Adrenal gland (tissue), 12 donors: ENCODE data around the gene NEU2. TPM values are rescaled to one million over a fixed set of nuclear protein-coding genes. Genes with fewer than 3 reads are reported as not detected.

ENCODE experiments used
- DNase-seq, 7 donors: peaks; one replicate each; pipeline ENCODE4 v3.0.0-alpha.2; 2019 to 2020
- H3K27ac ChIP-seq, 5 donors: fragments of 200-600 bp; sonication (generic) in 4 of 5; 1 replicate in 3 of 5; 2 replicates in 2 of 5; pipeline versions ENCODE4 v1.5.1 to v1.8.0; 2016 to 2020; ENCODE audit warnings: mild to moderate bottlenecking in 1 of 5
- H3K27me3 ChIP-seq: fragments of 200-600 bp; 2 replicates; pipeline ENCODE4 v1.8.0; 2021
- H3K36me3 ChIP-seq, 2 donors: fragments of 200-600 bp; replicated peaks in 1 of 2; 1 replicate in 1 of 2; 2 replicates in 1 of 2; pipeline versions ENCODE4 v1.5.1 to v1.8.0; 2018 to 2022
- H3K4me1 ChIP-seq, 2 donors: fragments of 200-600 bp; replicated peaks in 1 of 2; 1 replicate in 1 of 2; 2 replicates in 1 of 2; pipeline versions ENCODE4 v1.5.1 to v1.8.0; 2018 to 2021
- H3K4me3 ChIP-seq, 4 donors: fragments of 200-600 bp; sonication (generic) in 3 of 4; one replicate each; pipeline ENCODE4 v1.5.1; 2016 to 2018
- H3K9me3 ChIP-seq, 3 donors: fragments of 200-600 bp; sonication (generic) in 1 of 3; replicated peaks in 1 of 3; 1 replicate in 2 of 3; 2 replicates in 1 of 3; pipeline versions ENCODE4 v1.5.1 to v1.8.0; 2016 to 2021
- POLR2A ChIP-seq, 2 donors: fragments of 450-650 bp; IDR thresholded peaks; one replicate each; pipeline ENCODE4 v1.6.1; 2017; ENCODE audit warnings: antibody characterized with exemption in 2 of 2, mild to moderate bottlenecking in 2 of 2, moderate library complexity in 1 of 2
- WGBS, 4 donors: extraction: QIAGEN DNeasy Blood & Tissue Kit in 2 of 4; methylation state at CpG; one replicate each; pipeline versions ENCODE4 v1.1.5 to v1.1.7; 2013 to 2017; 5-methylcytosine and 5-hydroxymethylcytosine counted together
- intact Hi-C, 2 donors: fragments of 100-400 bp; cut with DNase I; formaldehyde crosslinking; loops; one replicate each; pipeline versions ENCODE4 v1.14.1 to v1.15.0; 2022 to 2023
- polyA plus RNA-seq, 3 donors: library from polyadenylated mRNA; stranded (reverse); fragments of 200-250 nt in 2 of 3; fragments of 350-450 nt in 1 of 3; fragmentation: Illumina TruSeq in 1 of 3; extraction: RNeasy Lipid Tissue Mini Kit (QIAGEN cat#74804) in 1 of 3; gene quantifications; one replicate each; pipeline ENCODE4 v1.2.3, GENCODE V29; 2013 to 2014
- total RNA-seq, 9 donors: library from RNA; depleted of rRNA in 4 of 9; stranded (reverse); fragments of >200 nt in 4 of 9; fragments of 120-200 nt in 1 of 9; fragmentation: NEBNext Ultra II Directional in 1 of 9; extraction: Animal tissue kit (Norgen Biotek cat#: 25700) in 1 of 9; gene quantifications; one replicate each; pipeline versions ENCODE4 v1.1.0 to v1.2.4, GENCODE V29; 2013 to 2023
- TF ChIP-seq, protein P1 (sequence below), 6 experiments: fragments of 450-650 bp in 4 of 6; fragments of 200-600 bp in 2 of 6; sonication (generic) in 1 of 6; IDR thresholded peaks; 1 replicate in 5 of 6; 2 replicates in 1 of 6; pipeline versions ENCODE4 v1.5.1 to v1.8.0; 2016 to 2021; ENCODE audit warnings: antibody characterized with exemption in 6 of 6, mild to moderate bottlenecking in 2 of 6, moderate library complexity in 1 of 6
- donor health status: healthy with polysubstance abuse.
- donor health status: Bipolar disorder and iron deficiency.
- donor health status: DM: yes; HTN: yes; CAD: no.
- donor health status: DM: no; HTN: no; CAD: no.
- donor health status: DM: no; HTN: no; CAD: no.
- donor health status: DM: yes; HTN: yes; CAD: no.

Gene NEU2
- total and polyA plus RNA-seq, 12 donors = not detected

DNA sequence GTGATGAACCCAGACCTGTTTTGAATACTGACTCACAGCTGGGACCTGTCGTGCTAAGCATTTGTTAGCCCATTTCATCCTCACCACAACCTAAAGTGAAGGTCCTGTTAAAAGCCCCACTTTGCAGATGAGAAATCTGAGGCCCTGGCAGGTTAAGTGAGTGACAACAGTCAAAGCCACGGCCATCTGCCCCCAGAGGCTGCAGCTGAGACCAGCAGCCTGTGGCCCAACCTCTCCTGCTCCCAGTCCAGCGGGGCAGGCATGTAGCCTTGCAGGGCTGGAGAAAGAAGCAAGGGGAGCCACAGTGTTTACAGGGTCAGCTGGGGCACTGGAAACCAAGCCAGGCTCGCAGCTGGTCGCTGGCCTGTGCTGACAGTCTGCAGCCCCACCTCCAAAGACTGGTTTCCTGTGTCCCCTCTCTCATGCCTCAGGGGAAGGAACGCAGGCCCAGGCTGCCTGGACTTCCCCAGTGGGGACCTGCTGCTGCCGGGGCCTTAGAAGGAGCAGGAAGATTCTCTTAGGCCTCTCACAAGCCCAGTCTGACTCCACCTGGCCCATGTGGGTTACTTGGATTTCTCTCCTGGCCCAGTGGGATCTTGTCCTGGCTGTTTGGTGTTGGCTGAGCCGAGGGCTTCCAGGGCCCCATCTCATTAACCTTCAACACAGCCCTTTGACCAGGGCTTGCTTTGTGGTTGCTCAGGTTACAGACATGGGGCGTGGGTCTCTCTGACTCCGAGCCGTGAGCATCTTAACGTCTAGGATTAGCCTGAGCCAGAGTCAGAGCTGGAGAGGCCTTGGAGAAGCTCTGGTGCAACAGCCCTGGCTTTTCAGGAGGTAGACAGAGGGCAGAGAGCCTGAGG is 29.3 kb downstream of the NEU2 start:
- Histone ChIP-seq H3K27me3 (no peaks in the 10 kb centered on the region), H3K27ac (peak overlapping the region in 4 of 5 donors; percentile 26 to 89 (median 56)), H3K36me3 (no peaks in the 10 kb centered on the region), H3K4me1 (no peaks in the 10 kb centered on the region), H3K4me3 (peak overlapping the region in 1 of 4 donors; percentile 55), H3K9me3 (no peaks in the 10 kb centered on the region)
- peak in 5 of 7 donors; percentile 36 to 70 (median 42) for DNase-seq
- intact Hi-C loops = loop anchor here in 1 of 2 donors (10.0 kb wide), 1 partner anchor 183 kb away; no protein-coding TSS in a partner anchor
- 41 to 54% (median 45%) methylated on average over 5 to 12 of the region's 12 CpGs for WGBS, 4 donors
- no peak for TF ChIP-seq POLR2A (IDR thresholded peaks at IDR 0.05)
- TF ChIP-seq, protein P1, sequence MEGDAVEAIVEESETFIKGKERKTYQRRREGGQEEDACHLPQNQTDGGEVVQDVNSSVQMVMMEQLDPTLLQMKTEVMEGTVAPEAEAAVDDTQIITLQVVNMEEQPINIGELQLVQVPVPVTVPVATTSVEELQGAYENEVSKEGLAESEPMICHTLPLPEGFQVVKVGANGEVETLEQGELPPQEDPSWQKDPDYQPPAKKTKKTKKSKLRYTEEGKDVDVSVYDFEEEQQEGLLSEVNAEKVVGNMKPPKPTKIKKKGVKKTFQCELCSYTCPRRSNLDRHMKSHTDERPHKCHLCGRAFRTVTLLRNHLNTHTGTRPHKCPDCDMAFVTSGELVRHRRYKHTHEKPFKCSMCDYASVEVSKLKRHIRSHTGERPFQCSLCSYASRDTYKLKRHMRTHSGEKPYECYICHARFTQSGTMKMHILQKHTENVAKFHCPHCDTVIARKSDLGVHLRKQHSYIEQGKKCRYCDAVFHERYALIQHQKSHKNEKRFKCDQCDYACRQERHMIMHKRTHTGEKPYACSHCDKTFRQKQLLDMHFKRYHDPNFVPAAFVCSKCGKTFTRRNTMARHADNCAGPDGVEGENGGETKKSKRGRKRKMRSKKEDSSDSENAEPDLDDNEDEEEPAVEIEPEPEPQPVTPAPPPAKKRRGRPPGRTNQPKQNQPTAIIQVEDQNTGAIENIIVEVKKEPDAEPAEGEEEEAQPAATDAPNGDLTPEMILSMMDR (IDR thresholded peaks at IDR 0.05) = peak in 1 of 6 experiments; percentile 31

DNA sequence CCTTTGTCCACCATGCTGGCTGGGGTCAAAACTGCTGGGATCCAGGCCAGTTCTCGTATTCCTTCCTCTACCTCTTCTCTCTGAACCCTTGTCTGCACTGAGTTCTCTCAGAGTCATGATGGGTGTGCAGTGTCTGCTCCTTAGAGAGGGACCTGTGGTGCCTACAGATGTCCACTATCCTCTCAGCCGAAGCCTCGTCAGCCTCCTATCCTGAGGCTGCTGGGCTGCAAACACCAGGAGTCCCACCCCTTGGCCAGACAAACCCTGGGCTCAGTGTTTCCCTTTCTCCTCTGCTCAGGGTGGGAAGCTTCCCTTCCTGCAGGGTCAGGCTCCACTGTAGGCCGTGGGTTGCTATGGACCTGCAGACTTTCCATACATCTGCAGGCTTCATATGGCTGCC is 30.0 kb downstream of the NEU2 start:
- Histone ChIP-seq H3K4me3 (peak overlapping the region in 1 of 4 donors; percentile 12), H3K27ac (peak overlapping the region in 3 of 5 donors; percentile 37 to 89 (median 74)), H3K9me3 (no peaks in the 10 kb centered on the region), H3K36me3 (no peaks in the 10 kb centered on the region), H3K27me3 (no peaks in the 10 kb centered on the region), H3K4me1 (no peaks in the 10 kb centered on the region)
- WGBS, 4 donors = 58 to 72% (median 68%) methylated on average over 4 of the region's 4 CpGs
- intact Hi-C loops = loop anchor here in 1 of 2 donors (10.0 kb wide), 1 partner anchor 182 kb away; no protein-coding TSS in a partner anchor
- TF ChIP-seq, protein P1 (IDR thresholded peaks at IDR 0.05) = no peak
- no peak for TF ChIP-seq POLR2A (IDR thresholded peaks at IDR 0.05)
- DNase-seq = peak in 1 of 7 donors; percentile 10

DNA sequence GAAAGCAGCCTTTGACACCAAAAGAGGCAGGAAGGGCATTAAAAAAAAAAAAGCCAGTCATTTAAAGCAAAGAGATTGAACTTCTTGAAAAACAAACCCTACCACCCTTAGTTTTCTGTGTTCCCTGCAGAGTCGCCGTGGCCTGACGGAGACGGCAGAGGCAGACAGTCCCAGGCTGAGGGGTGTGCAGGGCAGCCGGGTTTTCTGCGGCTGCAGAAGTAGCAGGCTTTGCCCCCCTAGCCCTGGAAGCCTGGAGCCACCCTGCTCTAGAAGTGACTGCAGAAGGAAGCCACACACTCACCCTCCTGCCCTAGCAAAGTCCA is 30.4 kb downstream of the NEU2 start:
- no peaks in the 10 kb centered on the region for H3K4me1 ChIP-seq
- TF ChIP-seq POLR2A (IDR thresholded peaks at IDR 0.05) = no peak
- TF ChIP-seq, protein P1 (IDR thresholded peaks at IDR 0.05) = no peak
- no peak overlapping the region for H3K4me3 ChIP-seq
- WGBS, 4 donors = 66 to 87% (median 72%) methylated on average over 6 of the region's 6 CpGs
- no peak for DNase-seq
- peak overlapping the region in 1 of 5 donors; percentile 14 for H3K27ac ChIP-seq
- H3K9me3 ChIP-seq = no peaks in the 10 kb centered on the region
- H3K36me3 ChIP-seq = no peaks in the 10 kb centered on the region
- intact Hi-C loops = loop anchor here in 1 of 2 donors (10.0 kb wide), 1 partner anchor 182 kb away; no protein-coding TSS in a partner anchor
- H3K27me3 ChIP-seq = no peaks in the 10 kb centered on the region

DNA sequence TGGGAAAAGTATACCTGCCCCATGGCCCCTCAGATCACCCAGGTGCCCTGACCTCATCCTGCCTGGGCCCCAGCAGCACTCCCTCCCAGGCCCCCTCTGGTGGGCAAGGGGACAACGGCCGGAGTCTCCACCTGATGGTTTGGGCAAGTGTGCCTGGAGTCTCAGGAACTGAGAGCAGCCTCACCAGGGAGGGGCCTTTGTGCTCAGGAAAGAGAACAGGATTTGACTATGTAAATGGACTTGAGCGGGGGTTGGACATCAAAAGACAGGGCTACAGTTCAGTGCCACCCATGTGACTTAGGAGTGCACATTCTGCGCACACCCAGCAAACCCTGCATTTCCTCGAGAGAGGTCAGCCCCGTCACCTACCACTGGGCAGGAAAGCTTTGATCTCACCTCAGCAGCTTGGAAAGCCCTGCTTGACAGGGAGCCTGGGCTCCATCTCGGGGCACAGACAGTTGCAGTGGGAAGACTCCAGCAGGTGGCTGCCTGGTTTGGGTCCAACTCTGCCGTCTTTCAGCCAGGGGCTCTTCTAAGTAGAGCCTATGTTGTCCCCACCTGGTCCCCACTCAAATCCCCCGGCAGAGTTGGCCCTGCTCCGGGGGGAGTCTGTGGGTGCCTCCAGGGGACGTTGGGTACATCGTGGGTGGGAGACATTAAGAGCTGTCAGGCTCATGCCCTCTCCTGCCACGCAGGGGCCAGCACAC is 30.9 kb downstream of the NEU2 start:
- WGBS, 4 donors = 72 to 93% (median 74%) methylated on average over 6 to 13 of the region's 13 CpGs
- Histone ChIP-seq H3K9me3 (no peaks in the 10 kb centered on the region), H3K36me3 (no peaks in the 10 kb centered on the region), H3K27ac (peak overlapping the region in 1 of 5 donors; percentile 14), H3K4me1 (no peaks in the 10 kb centered on the region), H3K27me3 (no peaks in the 10 kb centered on the region), H3K4me3 (no peak overlapping the region)
- DNase-seq = peak in 2 of 7 donors; percentile 12 to 15
- intact Hi-C loops = loop anchor here in 1 of 2 donors (10.0 kb wide), 1 partner anchor 181 kb away; no protein-coding TSS in a partner anchor
- TF ChIP-seq, protein P1 (IDR thresholded peaks at IDR 0.05) = no peak
- no peak for TF ChIP-seq POLR2A (IDR thresholded peaks at IDR 0.05)
